Brain microvascular endothelial cell (primary cell): ENCODE results near the gene IKBKE.

ENCODE experiments used
- DNase-seq: peaks from one replicate; pipeline ENCODE4 v3.0.0-alpha.2; 2020
- H3K27ac ChIP-seq: fragments of 250-450 bp; sonication (Bioruptor Pico); 2 replicates; pipeline ENCODE4 v1.5.1; 2020; ENCODE audit warnings: mild to moderate bottlenecking, moderate library complexity
- H3K27me3 ChIP-seq: fragments of 250-450 bp; sonication (Bioruptor Pico); replicated peaks from 2 replicates; pipeline ENCODE4 v1.5.1; 2020; ENCODE audit warnings: mild to moderate bottlenecking
- H3K36me3 ChIP-seq: fragments of 250-450 bp; sonication (Bioruptor Pico); replicated peaks from 2 replicates; pipeline ENCODE4 v1.5.1; 2020; ENCODE audit warnings: mild to moderate bottlenecking
- H3K4me3 ChIP-seq: 2 replicates; pipeline ENCODE4 v1.5.1; 2011; ENCODE audit warnings: low read depth, mild to moderate bottlenecking, control low read depth, low read length, moderate library complexity
- in situ Hi-C: cut with HindIII; loops from 2 replicates; pipeline ENCODE4 v1.10.0; 2017; ENCODE audit warnings: low sequenced_read_pairs, low pct_ligation_motif_present
- TF ChIP-seq, protein P1 (sequence below): IDR thresholded peaks from 2 replicates; pipeline ENCODE4 v1.5.1; 2011; ENCODE audit warnings: low read depth, mild to moderate bottlenecking, moderate library complexity, low read length, control low read depth, inconsistent platforms; ENCODE audit errors: missing control alignments

IKBKE gene

DNA sequence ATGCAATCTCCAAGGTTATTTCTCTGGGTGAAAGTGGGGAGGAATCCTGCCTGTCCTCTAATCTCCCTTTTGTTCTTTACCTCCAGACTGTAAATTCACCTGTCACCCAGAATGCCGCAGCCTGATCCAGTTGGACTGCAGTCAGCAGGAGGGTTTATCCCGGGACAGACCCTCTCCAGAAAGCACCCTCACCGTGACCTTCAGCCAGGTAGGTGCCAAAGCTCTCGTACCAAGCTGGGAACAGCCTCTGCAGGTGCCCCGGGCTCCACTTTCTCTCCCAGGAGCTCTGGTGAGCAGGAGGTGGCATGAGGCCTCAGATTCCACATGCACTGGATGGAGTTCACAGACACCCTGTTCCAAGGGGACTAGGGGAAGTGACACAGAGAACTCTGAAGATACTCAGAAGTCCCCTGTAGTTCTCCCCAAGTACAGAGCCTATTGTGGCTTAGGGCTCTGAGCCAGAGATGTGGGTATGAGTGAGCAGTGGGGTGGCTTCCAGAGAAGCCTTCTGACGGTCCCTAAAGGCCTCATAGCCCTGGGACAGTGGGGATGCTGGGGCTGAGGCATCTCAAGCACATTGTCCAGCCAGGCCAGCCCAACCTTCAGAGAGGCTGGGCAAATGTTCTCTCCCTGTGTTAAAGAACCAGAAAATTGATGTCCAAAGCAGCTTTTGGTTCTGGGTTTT is 68.0 kb downstream of the IKBKE start:
- DNase-seq, result no peak
- no peak overlapping the region for H3K4me3 ChIP-seq
- no peaks in the 10 kb centered on the region for H3K36me3 ChIP-seq
- TF ChIP-seq, protein P1, sequence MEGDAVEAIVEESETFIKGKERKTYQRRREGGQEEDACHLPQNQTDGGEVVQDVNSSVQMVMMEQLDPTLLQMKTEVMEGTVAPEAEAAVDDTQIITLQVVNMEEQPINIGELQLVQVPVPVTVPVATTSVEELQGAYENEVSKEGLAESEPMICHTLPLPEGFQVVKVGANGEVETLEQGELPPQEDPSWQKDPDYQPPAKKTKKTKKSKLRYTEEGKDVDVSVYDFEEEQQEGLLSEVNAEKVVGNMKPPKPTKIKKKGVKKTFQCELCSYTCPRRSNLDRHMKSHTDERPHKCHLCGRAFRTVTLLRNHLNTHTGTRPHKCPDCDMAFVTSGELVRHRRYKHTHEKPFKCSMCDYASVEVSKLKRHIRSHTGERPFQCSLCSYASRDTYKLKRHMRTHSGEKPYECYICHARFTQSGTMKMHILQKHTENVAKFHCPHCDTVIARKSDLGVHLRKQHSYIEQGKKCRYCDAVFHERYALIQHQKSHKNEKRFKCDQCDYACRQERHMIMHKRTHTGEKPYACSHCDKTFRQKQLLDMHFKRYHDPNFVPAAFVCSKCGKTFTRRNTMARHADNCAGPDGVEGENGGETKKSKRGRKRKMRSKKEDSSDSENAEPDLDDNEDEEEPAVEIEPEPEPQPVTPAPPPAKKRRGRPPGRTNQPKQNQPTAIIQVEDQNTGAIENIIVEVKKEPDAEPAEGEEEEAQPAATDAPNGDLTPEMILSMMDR, result no peak
- no peak overlapping the region for H3K27ac ChIP-seq
- in situ Hi-C loops, result no loop called here
- H3K27me3 ChIP-seq, result no peaks in the 10 kb centered on the region

DNA sequence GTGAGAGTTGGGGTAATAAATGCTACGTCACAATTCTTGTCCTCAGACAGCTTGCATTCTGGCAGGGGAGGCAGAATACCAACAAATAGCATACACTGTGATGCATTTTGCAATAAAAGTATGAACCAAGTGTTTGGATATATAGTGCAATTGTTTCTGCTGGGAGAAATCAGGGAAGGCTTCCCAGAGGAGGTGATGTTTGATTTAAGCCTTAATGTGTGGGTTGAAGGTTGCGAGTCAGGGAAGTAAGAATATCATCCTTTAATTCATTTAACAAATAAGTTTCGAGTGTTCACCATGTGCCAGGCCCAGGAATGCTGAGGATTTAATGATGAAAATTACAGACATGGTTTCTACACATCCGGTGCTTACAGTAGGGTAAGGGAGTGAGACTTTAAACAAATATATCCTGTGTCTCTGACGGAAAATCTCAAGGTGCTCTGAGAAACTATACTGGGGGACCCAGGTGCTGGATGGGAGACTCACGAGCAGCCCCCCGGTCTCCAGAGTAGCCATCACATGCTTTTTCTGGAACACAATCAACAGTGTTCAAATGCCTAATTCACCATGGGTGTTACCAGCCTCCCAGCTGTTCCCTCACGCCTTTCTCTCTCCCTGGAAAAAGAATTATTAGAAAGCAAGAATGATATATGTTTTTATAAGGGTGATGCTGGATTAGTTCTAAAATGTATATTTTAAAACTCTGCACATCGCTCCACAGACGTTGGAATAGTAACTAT is 68.8 kb downstream of the IKBKE start:
- H3K36me3 ChIP-seq, result no peaks in the 10 kb centered on the region
- H3K4me3 ChIP-seq, result no peak overlapping the region
- H3K27ac ChIP-seq, result no peak overlapping the region
- H3K27me3 ChIP-seq, result no peaks in the 10 kb centered on the region
- in situ Hi-C loops, result no loop called here
- DNase-seq, result no peak
- TF ChIP-seq, protein P1, result no peak

DNA sequence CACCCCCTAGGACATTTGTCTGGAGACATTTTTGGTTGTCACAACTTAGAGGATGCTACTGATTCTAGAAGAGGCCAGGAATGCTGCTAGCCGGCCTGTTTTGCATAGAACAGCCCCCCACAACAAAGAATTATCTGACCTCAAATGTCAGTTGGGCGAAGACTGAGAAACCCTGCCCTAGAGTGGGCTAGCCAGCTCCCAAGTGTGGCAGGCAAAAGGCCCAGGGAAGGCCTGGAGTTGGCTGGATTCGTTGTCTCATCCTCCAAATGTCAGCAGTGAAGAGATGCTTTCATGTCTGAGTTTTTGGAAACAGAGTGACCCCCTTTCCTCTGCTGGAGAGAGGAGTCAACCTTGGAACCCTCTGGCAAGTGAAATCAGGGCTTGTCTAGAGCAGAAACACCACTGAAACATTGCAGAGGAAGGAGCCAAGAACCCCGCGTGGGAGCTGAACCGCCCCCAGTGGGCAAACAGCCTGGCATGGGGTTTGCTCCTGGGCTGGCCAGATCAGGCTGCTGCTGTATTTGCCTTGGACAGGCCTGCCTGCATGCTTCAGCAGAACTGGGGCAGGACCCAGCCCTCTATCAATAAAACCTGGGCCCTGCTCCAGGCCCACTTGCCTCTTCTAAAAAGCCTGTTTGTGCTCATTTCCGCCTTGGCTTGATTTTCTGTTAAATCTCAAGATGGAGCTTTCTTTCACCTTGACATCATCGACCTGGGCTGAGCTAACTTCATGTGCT is 69.9 kb downstream of the IKBKE start:
- TF ChIP-seq, protein P1, result no peak
- no peak for DNase-seq

DNA sequence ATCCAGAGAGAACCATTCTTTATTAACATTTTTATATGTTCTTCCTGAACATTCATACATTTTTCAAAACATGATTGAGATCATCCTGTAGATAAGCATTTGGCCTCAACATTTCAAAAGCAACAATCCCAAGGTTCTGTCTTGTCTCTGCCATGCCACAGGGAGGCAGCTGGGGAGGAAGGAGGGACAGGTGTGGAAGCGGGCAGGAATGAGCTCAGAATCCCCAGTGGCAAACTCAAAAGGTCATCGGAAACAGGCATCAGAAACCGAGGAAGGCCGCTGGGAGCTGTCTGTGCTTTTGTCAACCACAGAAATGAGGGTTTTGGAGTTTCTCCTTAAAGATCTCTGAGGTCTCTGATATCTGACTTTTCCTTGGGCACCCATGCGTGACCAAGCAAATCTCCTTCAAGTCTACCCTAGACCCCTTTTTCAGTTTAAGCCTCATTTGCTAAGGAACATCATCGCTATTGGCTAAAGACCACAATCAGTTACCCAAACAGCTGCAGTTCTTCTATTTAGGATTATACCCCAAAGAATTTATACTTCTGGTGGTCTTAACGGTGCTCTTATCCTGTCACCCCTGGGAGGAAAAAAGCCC is 71.1 kb downstream of the IKBKE start:
- in situ Hi-C loops, result no loop called here

More for the DNA sequence above, 69.9 kb downstream of the IKBKE start:
- H3K4me3 ChIP-seq, result no peak overlapping the region
- no peaks in the 10 kb centered on the region for H3K36me3 ChIP-seq
- in situ Hi-C loops, result no loop called here
- no peak overlapping the region for H3K27ac ChIP-seq
- H3K27me3 ChIP-seq, result no peaks in the 10 kb centered on the region

DNA sequence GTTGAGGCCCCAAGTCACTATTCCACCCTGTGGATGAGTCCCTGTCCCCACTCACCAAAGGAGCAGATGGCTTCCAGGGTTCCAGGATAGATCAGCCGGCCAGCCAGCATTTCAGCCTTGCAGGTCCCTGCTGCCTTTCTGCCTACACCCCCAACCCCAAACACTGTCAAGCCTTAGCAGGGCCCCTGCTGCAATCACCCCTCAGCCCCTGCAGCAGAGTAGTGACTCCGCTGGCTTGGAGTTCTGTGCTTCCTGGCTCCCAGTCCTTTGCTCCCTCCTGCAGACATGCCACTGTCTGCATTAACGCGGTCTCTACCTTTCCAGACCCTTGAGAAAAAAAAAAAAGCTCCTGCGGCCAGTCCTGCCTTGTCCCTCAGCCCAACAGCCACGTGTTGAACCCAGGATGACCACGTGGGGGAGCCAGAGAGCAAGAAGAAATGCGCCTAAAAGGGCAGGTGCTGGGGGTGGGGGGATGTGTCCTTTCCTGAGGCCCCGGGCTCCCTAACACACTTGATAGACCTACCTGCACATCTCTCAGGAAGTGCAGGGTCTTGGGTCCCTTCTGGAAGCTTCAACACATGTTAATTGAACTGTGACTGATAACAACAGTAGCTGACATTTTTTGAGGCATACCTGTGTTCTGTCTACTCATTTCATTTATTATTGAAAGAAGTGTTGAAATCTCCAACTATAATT is 74.4 kb downstream of the IKBKE start:
- peak; percentile 18 for DNase-seq
- in situ Hi-C loops, result no loop called here
- no peaks in the 10 kb centered on the region for H3K36me3 ChIP-seq
- H3K27me3 ChIP-seq, result peaks cover 2% of the 10 kb centered on the region
- no peak overlapping the region for H3K4me3 ChIP-seq
- TF ChIP-seq, protein P1, result peak; percentile 93
- H3K27ac ChIP-seq, result no peak overlapping the region

More for the DNA sequence above, 71.1 kb downstream of the IKBKE start:
- Histone ChIP-seq H3K27ac (no peak overlapping the region), H3K36me3 (no peaks in the 10 kb centered on the region), H3K4me3 (no peak overlapping the region), H3K27me3 (no peaks in the 10 kb centered on the region)
- TF ChIP-seq, protein P1, result no peak
- no peak for DNase-seq
